Lower lobe of right lung (tissue), 2 donors: ENCODE data around the gene DET1. TPM values are rescaled to one million over a fixed set of nuclear protein-coding genes. Genes with fewer than 3 reads are reported as not detected.

Source experiments
- ATAC-seq, 2 donors: fragments of 200-7000 bp; cut with Tn5 transposase; one replicate each; pipeline ENCODE4 v1.9.1; 2020 to 2022; ENCODE audit warnings: mild to moderate bottlenecking in 2 of 2, moderate library complexity in 2 of 2
- DNase-seq: peaks from one replicate; pipeline ENCODE4 v3.0.0-alpha.2; 2020
- H3K27ac ChIP-seq: fragments of 200-600 bp; one replicate; pipeline ENCODE4 v1.8.0; 2022
- H3K27me3 ChIP-seq: fragments of 200-600 bp; one replicate; pipeline ENCODE4 v1.8.0; 2022; ENCODE audit warnings: low read depth
- H3K36me3 ChIP-seq: fragments of 200-600 bp; one replicate; pipeline ENCODE4 v1.8.0; 2022; ENCODE audit warnings: mild to moderate bottlenecking
- H3K4me1 ChIP-seq: fragments of 200-600 bp; one replicate; pipeline ENCODE4 v1.8.0; 2022
- H3K4me3 ChIP-seq: fragments of 200-600 bp; one replicate; pipeline ENCODE4 v1.8.0; 2022; ENCODE audit warnings: mild to moderate bottlenecking
- H3K9me3 ChIP-seq: fragments of 200-600 bp; one replicate; pipeline ENCODE4 v1.8.0; 2022
- intact Hi-C: fragments of 100-400 bp; cut with DNase I; formaldehyde crosslinking; loops from one replicate; pipeline ENCODE4 v1.11.0; 2022
- total RNA-seq: library from RNA; stranded (reverse); fragmentation: NEBNext Ultra II Directional; extraction: Animal tissue kit (Norgen Biotek cat#: 25700); gene quantifications from one replicate; pipeline ENCODE4 v1.2.1, GENCODE V29; 2021
- TF ChIP-seq, protein P1 (sequence below): fragments of 200-600 bp; IDR thresholded peaks from one replicate; pipeline ENCODE4 v1.8.0; 2022; ENCODE audit warnings: antibody characterized with exemption, mild to moderate bottlenecking
- donor health status: DM: no; HTN: yes; CAD: no; lungs with severe emphysema.

Gene DET1
- total RNA-seq, 1 donor from 2014 or later = 5.0 TPM

DNA sequence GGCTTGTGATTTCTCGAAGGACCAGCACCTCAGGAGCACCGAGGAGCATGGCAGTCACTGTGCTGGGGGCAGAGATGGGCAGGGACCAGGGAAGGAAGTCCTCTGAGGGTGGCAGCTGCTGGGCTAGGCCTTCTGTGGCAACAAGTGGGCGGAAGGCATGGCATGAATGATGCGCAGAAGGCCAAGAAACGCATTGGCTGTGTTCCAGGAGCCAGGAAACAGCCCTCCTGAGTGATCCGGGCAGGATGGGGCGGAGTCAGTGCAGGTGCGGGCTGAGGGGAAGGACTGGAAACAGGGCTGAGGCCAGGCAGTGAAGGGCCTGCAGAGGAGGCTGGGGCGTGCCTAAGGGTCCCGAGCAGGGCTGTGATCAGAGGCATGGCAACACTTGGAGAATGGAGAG is 55.3 kb downstream of the DET1 start:
- ATAC-seq (no peak), DNase-seq (no peak)
- H3K36me3 ChIP-seq = no peaks in the 10 kb centered on the region
- intact Hi-C loops = no loop called here
- no peak overlapping the region for H3K4me3 ChIP-seq
- H3K9me3 ChIP-seq = no peaks in the 10 kb centered on the region
- H3K27me3 ChIP-seq = no peaks in the 10 kb centered on the region
- no peak overlapping the region for H3K27ac ChIP-seq
- TF ChIP-seq, protein P1, sequence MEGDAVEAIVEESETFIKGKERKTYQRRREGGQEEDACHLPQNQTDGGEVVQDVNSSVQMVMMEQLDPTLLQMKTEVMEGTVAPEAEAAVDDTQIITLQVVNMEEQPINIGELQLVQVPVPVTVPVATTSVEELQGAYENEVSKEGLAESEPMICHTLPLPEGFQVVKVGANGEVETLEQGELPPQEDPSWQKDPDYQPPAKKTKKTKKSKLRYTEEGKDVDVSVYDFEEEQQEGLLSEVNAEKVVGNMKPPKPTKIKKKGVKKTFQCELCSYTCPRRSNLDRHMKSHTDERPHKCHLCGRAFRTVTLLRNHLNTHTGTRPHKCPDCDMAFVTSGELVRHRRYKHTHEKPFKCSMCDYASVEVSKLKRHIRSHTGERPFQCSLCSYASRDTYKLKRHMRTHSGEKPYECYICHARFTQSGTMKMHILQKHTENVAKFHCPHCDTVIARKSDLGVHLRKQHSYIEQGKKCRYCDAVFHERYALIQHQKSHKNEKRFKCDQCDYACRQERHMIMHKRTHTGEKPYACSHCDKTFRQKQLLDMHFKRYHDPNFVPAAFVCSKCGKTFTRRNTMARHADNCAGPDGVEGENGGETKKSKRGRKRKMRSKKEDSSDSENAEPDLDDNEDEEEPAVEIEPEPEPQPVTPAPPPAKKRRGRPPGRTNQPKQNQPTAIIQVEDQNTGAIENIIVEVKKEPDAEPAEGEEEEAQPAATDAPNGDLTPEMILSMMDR = no peak
- no peaks in the 10 kb centered on the region for H3K4me1 ChIP-seq

DNA sequence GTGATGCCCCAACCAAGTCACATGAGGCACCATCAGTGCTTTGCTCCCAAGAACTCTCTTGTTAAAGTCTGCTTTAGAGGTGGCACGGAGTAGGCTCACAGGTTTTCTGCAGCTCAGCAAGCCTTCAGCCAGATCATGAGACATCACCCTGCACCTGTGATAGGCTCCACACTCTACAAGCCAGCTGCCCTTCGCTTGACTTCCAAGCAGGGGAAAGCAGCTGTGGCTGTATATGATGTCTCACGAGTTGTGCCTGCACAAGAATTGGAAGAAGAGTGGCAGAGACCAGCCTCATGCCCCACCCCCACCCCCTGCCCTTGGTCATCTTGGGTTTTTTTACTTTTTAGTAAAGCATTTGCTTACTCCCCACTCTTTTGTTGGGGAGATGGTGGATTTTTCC is 56.4 kb downstream of the DET1 start:
- no peak overlapping the region for H3K27ac ChIP-seq
- H3K4me1 ChIP-seq = no peaks in the 10 kb centered on the region
- no peak for ATAC-seq
- H3K4me3 ChIP-seq = no peak overlapping the region
- TF ChIP-seq, protein P1 = no peak
- H3K9me3 ChIP-seq = no peaks in the 10 kb centered on the region
- no peaks in the 10 kb centered on the region for H3K27me3 ChIP-seq
- DNase-seq = no peak
- intact Hi-C loops = no loop called here
- H3K36me3 ChIP-seq = no peaks in the 10 kb centered on the region

DNA sequence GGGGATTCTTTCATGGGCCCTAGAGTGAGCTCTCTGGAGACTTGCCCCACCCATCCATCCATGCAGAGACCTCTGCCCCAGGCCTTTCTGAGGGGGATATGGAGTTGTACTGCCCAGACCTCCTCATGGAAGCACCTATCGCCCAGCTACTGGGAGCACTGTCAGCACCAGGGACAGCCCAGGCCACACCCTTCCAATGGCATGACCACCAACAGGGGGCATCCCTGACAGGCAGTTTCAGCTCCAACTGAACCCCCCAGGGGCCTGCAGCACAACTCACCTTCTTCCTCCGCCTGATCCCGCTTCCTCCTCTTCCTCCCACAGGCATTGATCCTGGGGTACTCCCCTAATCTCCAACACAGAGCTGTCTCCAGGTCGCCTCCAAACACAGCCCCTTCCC is 57.2 kb downstream of the DET1 start:
- ATAC-seq = no peak

DNA sequence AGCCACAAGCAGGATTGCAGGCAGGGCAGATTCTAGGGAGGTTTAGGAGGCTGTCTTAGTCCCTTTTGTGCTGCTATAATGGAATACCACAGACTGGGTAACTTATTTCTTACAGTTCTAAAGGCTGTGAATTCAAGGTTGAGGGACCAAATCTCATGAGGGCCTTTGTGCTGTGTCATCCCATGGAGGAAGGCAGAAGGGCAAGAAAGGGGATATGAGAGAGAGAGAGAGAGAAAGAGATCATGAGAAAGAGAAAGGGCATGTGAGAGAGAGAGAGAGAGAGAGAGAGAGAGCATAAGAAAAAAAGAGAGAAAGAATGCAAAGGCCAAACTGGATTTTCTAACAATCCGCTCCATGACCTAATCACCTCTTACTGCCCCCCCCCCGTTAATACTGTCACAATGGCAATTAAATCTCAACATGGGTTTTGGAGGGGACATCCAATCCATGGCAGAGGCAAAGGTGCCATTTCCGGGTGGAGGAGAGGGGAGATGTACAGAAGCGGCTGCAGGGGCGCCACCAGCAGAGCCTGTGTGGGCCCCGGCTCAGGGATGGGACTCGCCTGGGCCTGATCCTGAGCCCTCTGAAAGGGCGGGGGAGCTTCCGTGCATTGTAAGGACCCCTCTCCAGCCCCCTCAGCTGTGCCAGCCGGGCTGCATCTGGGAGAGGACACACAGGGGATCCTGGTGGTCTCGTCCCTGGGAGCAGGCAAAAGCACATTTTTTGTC is 58.5 kb downstream of the DET1 start:
- intact Hi-C loops = no loop called here
- TF ChIP-seq, protein P1 = no peak
- no peak overlapping the region for H3K27ac ChIP-seq
- ATAC-seq (no peak), DNase-seq (no peak)
- no peaks in the 10 kb centered on the region for H3K4me1 ChIP-seq
- H3K9me3 ChIP-seq = no peaks in the 10 kb centered on the region
- no peak overlapping the region for H3K4me3 ChIP-seq
- no peaks in the 10 kb centered on the region for H3K36me3 ChIP-seq
- H3K27me3 ChIP-seq = no peaks in the 10 kb centered on the region

More for the DNA sequence above, 57.2 kb downstream of the DET1 start:
- no peak for DNase-seq
- no peak overlapping the region for H3K27ac ChIP-seq
- intact Hi-C loops = no loop called here
- no peaks in the 10 kb centered on the region for H3K4me1 ChIP-seq
- TF ChIP-seq, protein P1 = no peak
- H3K4me3 ChIP-seq = no peak overlapping the region
- H3K36me3 ChIP-seq = no peaks in the 10 kb centered on the region
- H3K27me3 ChIP-seq = no peaks in the 10 kb centered on the region
- no peaks in the 10 kb centered on the region for H3K9me3 ChIP-seq

DNA sequence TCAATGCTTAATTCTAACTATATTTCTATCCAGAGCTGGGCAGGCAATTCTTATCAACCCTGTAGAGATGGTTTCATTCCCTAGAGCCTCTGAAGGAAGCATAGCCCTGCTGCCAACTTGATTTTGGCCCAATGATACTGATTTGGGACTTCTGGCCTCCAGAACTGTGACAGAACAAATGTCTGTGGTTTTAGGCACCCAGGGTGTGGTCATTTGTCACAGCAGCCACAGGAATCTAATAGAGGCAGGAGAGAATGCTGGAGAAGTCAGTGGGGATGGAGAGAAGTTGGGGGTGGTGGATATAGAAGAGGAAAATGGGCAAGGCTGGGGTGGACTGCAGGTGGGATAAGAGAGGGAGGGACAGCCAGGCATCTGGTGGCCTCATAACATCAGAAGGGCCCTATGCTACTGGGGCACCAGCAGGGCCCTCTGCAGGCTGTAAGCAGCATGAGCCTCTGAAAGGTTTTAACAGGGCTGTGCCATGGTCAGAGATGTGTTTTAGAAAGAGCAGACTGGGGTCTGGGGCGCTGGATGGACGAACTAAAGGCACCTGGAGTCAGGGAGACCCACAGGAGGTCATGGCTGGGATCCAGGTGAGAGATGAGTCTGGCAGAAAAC is 59.2 kb downstream of the DET1 start:
- TF ChIP-seq, protein P1 = no peak
- no peak overlapping the region for H3K27ac ChIP-seq
- ATAC-seq = no peak
- no peak overlapping the region for H3K4me3 ChIP-seq
- intact Hi-C loops = no loop called here
- H3K4me1 ChIP-seq = no peaks in the 10 kb centered on the region
- no peak for DNase-seq
- H3K36me3 ChIP-seq = no peaks in the 10 kb centered on the region
- H3K27me3 ChIP-seq = no peaks in the 10 kb centered on the region
- H3K9me3 ChIP-seq = no peaks in the 10 kb centered on the region
